RWPE2 (cell line): ENCODE results near the gene LRBA.
A peak's percentile ranks its signal among the peaks of the same experiment; 100 is the strongest.

Source experiments
- ATAC-seq: fragments of 200-7000 bp; cut with Tn5 transposase; 3 replicates; pipeline ENCODE4 v1.9.1; 2021; ENCODE audit warnings: low read depth
- DNase-seq: peaks from one replicate; pipeline ENCODE4 v3.0.0-alpha.2; 2020; ENCODE audit warnings: low spot score
- H3K27ac ChIP-seq: fragments of 450-650 bp; 2 replicates; pipeline ENCODE4 v1.5.1; 2017; ENCODE audit warnings: mild to moderate bottlenecking; ENCODE audit not compliant: poor library complexity, severe bottlenecking
- H3K27me3 ChIP-seq: fragments of 250-450 bp; sonication (Bioruptor Pico); 2 replicates; pipeline ENCODE4 v1.5.1; 2021; ENCODE audit warnings: mild to moderate bottlenecking, moderate library complexity; ENCODE audit not compliant: insufficient read depth, poor library complexity, severe bottlenecking
- H3K36me3 ChIP-seq: fragments of 250-450 bp; sonication (Bioruptor Pico); 2 replicates; pipeline ENCODE4 v1.5.1; 2020; ENCODE audit warnings: low read depth, mild to moderate bottlenecking, moderate library complexity
- H3K4me1 ChIP-seq: fragments of 250-450 bp; sonication (Bioruptor Pico); 2 replicates; pipeline ENCODE4 v1.5.1; 2021; ENCODE audit warnings: mild to moderate bottlenecking, moderate library complexity; ENCODE audit not compliant: insufficient read depth, poor library complexity, severe bottlenecking
- H3K4me3 ChIP-seq: fragments of 250-450 bp; sonication (Bioruptor Pico); 2 replicates; pipeline ENCODE4 v1.5.1; 2021; ENCODE audit warnings: mild to moderate bottlenecking, moderate library complexity; ENCODE audit not compliant: severe bottlenecking
- H3K9me3 ChIP-seq: fragments of 250-450 bp; sonication (Bioruptor Pico); 2 replicates; pipeline ENCODE4 v1.5.1; 2021; ENCODE audit warnings: mild to moderate bottlenecking, moderate library complexity; ENCODE audit not compliant: severe bottlenecking
- CTCF ChIP-seq: fragments of 450-650 bp; IDR thresholded peaks from one replicate; pipeline ENCODE4 v1.5.1; 2017; ENCODE audit warnings: mild to moderate bottlenecking, moderate library complexity; ENCODE audit not compliant: poor library complexity, severe bottlenecking

The LRBA gene

GRCh38 chr4:150710770-150711375 lies 304.2 kb downstream of the LRBA start:
- TF ChIP-seq CTCF = no peak
- no peaks in the 10 kb centered on the region for H3K27me3 ChIP-seq
- no peak for ATAC-seq

GRCh38 chr4:150708004-150708403 lies 307.1 kb downstream of the LRBA start:
- no peak for TF ChIP-seq CTCF
- DNase-seq = no peak
- no peak for ATAC-seq

More at GRCh38 chr4:150710770-150711375, 304.2 kb downstream of the LRBA start:
- H3K4me1 ChIP-seq = no peaks in the 10 kb centered on the region
- H3K27ac ChIP-seq = no peak overlapping the region
- H3K36me3 ChIP-seq = no peaks in the 10 kb centered on the region
- no peak overlapping the region for H3K4me3 ChIP-seq
- no peak for DNase-seq
- no peaks in the 10 kb centered on the region for H3K9me3 ChIP-seq

GRCh38 chr4:150699599-150699998 lies 315.5 kb downstream of the LRBA start:
- Histone ChIP-seq H3K27me3 (no peaks in the 10 kb centered on the region), H3K9me3 (no peaks in the 10 kb centered on the region), H3K36me3 (no peaks in the 10 kb centered on the region), H3K27ac (no peak overlapping the region), H3K4me1 (no peaks in the 10 kb centered on the region), H3K4me3 (no peak overlapping the region)
- DNase-seq = no peak
- no peak for TF ChIP-seq CTCF
- peak; percentile 25; the same call in 1 of the 3 replicates for ATAC-seq

More at GRCh38 chr4:150708004-150708403, 307.1 kb downstream of the LRBA start:
- H3K9me3 ChIP-seq = no peaks in the 10 kb centered on the region
- no peaks in the 10 kb centered on the region for H3K36me3 ChIP-seq
- H3K27me3 ChIP-seq = no peaks in the 10 kb centered on the region
- H3K4me1 ChIP-seq = no peaks in the 10 kb centered on the region
- H3K4me3 ChIP-seq = no peak overlapping the region
- H3K27ac ChIP-seq = no peak overlapping the region

GRCh38 chr4:150695162-150695561 lies 319.9 kb downstream of the LRBA start:
- Histone ChIP-seq H3K4me3 (no peak overlapping the region), H3K4me1 (no peaks in the 10 kb centered on the region), H3K36me3 (no peaks in the 10 kb centered on the region), H3K27ac (no peak overlapping the region), H3K9me3 (no peaks in the 10 kb centered on the region), H3K27me3 (no peaks in the 10 kb centered on the region)
- DNase-seq (no peak), ATAC-seq (no peak)
- TF ChIP-seq CTCF = no peak

- Histone ChIP-seq H3K36me3 (no peaks in the 10 kb centered on the region), H3K27ac (no peak overlapping the region), H3K9me3 (no peaks in the 10 kb centered on the region), H3K4me3 (no peak overlapping the region), H3K4me1 (no peaks in the 10 kb centered on the region), H3K27me3 (no peaks in the 10 kb centered on the region)
- ATAC-seq = no peak
- DNase-seq = no peak
- TF ChIP-seq CTCF = no peak
Measured at GRCh38 chr4:150694438-150694837, 320.6 kb downstream of the LRBA start.
